ENCODE data around the gene ANKRD13D. TPM values are rescaled to one million over a fixed set of nuclear protein-coding genes. Genes with fewer than 3 reads are reported as not detected.

ANKRD13D gene
- total and polyA plus RNA-seq, 2 experiments from 2014 or later, result 20.3 to 30.8 TPM

- Histone ChIP-seq H3K27me3 (ENCODE audit: insufficient read depth) (no peaks in the 10 kb centered on the region), H2AFZ (no peak overlapping the region), H4K20me1 (replicated peaks; ENCODE audit: insufficient read depth) (peaks cover 5% of the 10 kb centered on the region; the same call in 1 of the 2 replicates), H3K36me3 (ENCODE audit: insufficient read depth) (no peaks in the 10 kb centered on the region; the same call in 1 of the 2 replicates), H3K4me1 (ENCODE audit: insufficient read depth) (peaks cover 32% of the 10 kb centered on the region), H3F3A (replicated peaks; ENCODE audit: low read depth) (peaks cover 11% of the 10 kb centered on the region), H3K4me3 (no peak overlapping the region), H3K79me2 (replicated peaks; ENCODE audit: insufficient read depth) (peaks cover 56% of the 10 kb centered on the region), H3K27ac (ENCODE audit: low read depth) (no peak overlapping the region), H3K9me2 (ENCODE audit: insufficient read depth) (no peaks in the 10 kb centered on the region), H3K4me2 (no peak overlapping the region)
- DNase-seq (ENCODE audit: low spot score), result no peak
- Mint-ChIP-seq H3K4me3 (no peak overlapping the region), H3K27ac (0 out of 2 replicates have a peak overlapping the region, but pooled peaks have one; percentile 15), H3K9me3 (no peaks in the 10 kb centered on the region), H3K4me1 (peaks cover 48% of the 10 kb centered on the region), H3K36me3 (ENCODE audit: low read depth) (peaks cover 11% of the 10 kb centered on the region), H3K27me3 (ENCODE audit: insufficient read depth, low read depth, poor library complexity) (peaks cover 11% of the 10 kb centered on the region)
- TF ChIP-seq EZH2 (IDR thresholded peaks at IDR 0.05; ENCODE audit: low read depth, unreplicated experiment) (no peak), CREB1 (CRISPR knock-in tag; IDR thresholded peaks at IDR 0.05; ENCODE audit: low read depth) (no peak), ZNF462 (CRISPR knock-in tag; IDR thresholded peaks at IDR 0.05) (no peak), REST (IDR thresholded peaks at IDR 0.05; ENCODE audit: unreplicated experiment) (no peak), ZNF114 (CRISPR knock-in tag; IDR thresholded peaks at IDR 0.05) (no peak), POLR2AphosphoS5 (IDR thresholded peaks at IDR 0.05; ENCODE audit: low read depth) (no peak), ZNF331 (CRISPR knock-in tag; IDR thresholded peaks at IDR 0.05; ENCODE audit: low read depth) (no peak), STAT1 (IDR thresholded peaks at IDR 0.05; ENCODE audit: unreplicated experiment) (no peak), JUNB (IDR thresholded peaks at IDR 0.05; ENCODE audit: unreplicated experiment) (no peak), NANOG (IDR thresholded peaks at IDR 0.05; ENCODE audit: borderline replicate concordance) (no peak)
- ATAC-seq, result no peak
These were observed 14.1 kb upstream of the ANKRD13D start for GRCh38 chr11:67274768-67275605.
